ENCODE data around the gene LPP.
"Not testable (repeated sequence)": the region's sequence is repeated elsewhere in the genome, so short reads cannot be mapped to it uniquely, and the experiment has no call there.

LPP gene

GRCh38 chr3:188154014-188154808 lies at the start of gene LPP:
Gene LPP, plus strand, starts transcription at chr3:188154157. Its CDS starts 251,964 bp downstream, at chr3:188406121.
- no peak for DNase-seq (ENCODE audit: low read depth, low spot score)

DNA sequence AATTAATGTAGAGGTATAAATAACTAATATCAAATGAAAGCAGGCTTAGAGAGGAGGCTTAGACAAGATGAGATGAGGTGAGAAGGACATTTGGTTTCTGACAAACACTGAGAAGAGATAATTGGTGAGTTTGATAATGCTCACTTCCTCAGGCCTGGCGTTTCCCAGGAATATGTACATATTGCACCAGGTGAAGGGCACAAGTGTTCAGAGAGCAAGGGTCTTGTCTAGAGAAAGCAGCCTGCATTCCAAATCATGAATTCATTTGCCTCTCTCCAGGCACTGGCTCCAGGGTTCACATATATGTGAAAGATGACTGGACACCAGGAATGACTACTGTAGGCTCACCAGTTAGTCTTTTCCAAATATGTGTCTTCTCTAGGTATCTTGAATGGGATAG lies 48.0 kb upstream of the LPP start:
- no peak for DNase-seq (ENCODE audit: low read depth, low spot score)

- no peak for DNase-seq (ENCODE audit: low read depth, low spot score)
Measured at GRCh38 chr3:188106454-188106853, 47.5 kb upstream of the LPP start.

- DNase-seq (ENCODE audit: low read depth, low spot score), result no peak
Measured at GRCh38 chr3:188106887-188107830, 46.8 kb upstream of the LPP start.

- DNase-seq (ENCODE audit: low read depth, low spot score), result no peak
Measured at GRCh38 chr3:188108703-188109412, 45.1 kb upstream of the LPP start.

- DNase-seq (ENCODE audit: low read depth, low spot score), result no peak
Measured at GRCh38 chr3:188111002-188111584, 42.9 kb upstream of the LPP start.

DNA sequence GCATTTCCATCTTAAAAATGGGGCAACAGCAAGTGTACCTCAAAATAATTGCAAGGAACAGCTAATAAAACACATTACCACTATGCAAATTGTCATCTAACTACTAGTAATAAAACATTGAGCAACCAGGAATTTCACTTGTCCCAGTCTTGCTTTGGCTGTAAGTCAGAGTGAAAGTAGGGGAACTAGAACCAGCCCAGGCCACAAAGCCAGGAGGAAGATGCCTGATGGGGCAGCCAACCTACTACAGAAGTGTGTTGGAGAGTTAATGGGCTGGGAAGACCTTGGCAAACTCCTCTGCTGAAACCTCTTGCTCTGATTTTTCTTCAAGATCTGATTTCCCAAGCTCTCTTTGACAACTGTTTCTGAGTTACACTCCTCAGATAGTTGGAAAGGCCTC lies 40.2 kb upstream of the LPP start:
- DNase-seq (ENCODE audit: low read depth, low spot score), result no peak

DNA sequence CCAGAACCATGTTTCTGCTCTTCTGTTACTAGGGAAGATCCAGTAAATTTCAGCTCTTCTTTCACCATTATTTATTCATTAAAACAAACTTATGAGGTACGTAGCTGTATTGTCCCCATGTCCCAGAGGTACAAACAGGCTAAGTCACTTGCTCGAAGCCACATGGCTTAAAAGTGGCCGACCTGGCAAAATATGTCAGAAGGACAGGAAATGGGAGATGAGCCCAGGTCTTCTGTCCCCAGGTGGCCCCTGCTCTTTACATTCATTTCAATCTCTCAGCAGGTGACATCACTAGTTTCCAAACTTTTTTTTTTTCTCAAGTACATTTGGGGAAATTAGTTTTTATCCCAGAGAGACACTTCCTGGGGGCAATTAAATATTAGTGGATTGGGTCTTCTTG lies 34.1 kb upstream of the LPP start:
- DNase-seq (ENCODE audit: low read depth, low spot score), result no peak

DNA sequence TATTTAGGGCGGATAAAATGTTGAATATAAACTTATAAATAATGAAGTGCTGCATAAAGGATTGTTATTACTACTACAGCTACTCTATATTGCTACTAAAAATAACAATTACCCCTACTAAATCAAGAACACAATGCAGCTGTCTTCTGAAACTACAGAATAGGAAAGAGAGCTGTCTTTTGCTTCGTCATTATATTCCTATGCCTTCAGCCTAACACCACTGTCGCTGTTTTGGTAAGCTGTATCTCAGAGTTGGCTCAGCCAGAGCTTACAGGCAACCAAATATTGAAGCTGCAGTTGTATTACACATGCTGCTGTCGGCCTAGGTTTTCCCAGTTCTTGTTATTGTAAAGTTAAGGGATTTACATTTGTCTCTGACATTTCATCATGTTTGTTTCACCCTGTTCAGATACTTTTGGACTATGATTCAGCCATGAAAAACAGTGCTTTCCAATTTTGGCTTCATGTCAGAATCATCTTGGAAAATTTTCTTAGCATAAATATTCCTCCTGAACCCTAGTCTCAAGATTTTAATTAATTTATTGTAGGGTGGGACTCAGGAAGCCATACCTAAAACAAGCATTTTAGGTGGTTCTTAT lies 31.3 kb upstream of the LPP start:
- DNase-seq (ENCODE audit: low read depth, low spot score), result no peak

GRCh38 chr3:188123170-188123905 lies 30.6 kb upstream of the LPP start:
- DNase-seq (ENCODE audit: low read depth, low spot score), result no peak

DNA sequence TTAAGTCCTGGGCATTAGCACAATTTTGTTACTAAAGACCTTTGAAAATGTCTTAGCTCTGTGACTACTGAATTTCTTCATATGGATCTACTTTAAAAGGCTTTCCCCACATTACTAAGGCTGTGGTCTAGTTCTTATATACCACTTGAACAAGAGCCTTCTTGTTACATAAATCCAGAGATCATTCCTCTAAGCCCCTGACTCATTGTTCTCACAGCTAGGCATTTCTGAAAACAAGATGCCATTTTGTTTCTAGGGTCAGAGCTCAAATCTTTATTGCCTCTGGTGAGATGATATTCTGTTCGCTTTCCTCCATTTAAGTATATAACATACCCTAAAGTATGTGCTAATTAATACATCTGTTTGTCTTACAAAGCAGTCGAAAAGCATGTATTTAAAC lies 29.8 kb upstream of the LPP start:
- DNase-seq (ENCODE audit: low read depth, low spot score), result no peak

- no peak for DNase-seq (ENCODE audit: low read depth, low spot score)
Measured at GRCh38 chr3:188125076-188125475, 28.9 kb upstream of the LPP start.

GRCh38 chr3:188126276-188126675 lies 27.7 kb upstream of the LPP start:
- no peak for DNase-seq (ENCODE audit: low read depth, low spot score)

DNA sequence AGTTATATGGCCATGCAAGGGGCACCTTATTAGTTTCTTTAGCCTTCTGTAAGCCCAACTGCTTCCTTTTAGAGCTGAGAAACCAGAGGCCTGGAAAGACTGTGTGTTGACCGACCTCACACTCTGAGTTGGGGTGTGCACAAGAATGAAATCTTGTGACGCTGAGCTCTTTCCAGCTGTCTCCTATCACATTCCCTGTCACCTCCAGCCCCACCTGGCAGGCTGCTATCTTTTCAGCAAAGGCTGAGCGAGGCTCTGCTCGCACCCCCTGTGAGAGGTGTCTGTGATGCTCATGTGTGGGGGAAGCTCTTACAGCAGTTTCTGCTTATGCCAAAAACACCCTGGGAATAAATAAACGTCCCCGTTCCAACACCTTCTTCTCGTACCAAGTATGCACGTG lies 27.0 kb upstream of the LPP start:
- DNase-seq (ENCODE audit: low read depth, low spot score), result no peak

GRCh38 chr3:188128905-188129304 lies 25.1 kb upstream of the LPP start:
- DNase-seq (ENCODE audit: low read depth, low spot score), result no peak

- not testable (repeated sequence) for DNase-seq (ENCODE audit: low read depth, low spot score)
Measured at GRCh38 chr3:188131023-188131422, 22.9 kb upstream of the LPP start.

GRCh38 chr3:188133219-188133618 lies 20.7 kb upstream of the LPP start:
- peak; percentile 12 for DNase-seq (ENCODE audit: low read depth, low spot score)

GRCh38 chr3:188133646-188134045 lies 20.3 kb upstream of the LPP start:
- no peak for DNase-seq (ENCODE audit: low read depth, low spot score)

DNA sequence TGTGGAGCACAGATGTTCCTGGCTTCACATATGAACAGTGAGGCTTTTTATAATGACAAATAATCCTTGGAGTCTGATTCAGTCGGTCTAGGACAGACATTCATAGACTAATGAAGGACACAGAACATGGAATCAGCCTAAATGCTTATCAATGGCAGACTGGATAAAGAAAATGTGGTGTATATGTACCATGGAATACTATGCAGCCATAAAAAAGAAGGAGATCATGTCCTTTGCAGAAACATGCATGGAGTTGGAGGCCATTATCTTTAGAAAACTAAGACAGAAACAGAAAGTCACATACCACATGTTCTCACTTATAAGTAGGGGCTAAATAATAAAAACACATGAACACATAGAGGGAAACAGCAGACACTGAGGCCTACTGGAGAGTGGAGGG lies 19.9 kb upstream of the LPP start:
- no peak for DNase-seq (ENCODE audit: low read depth, low spot score)

- DNase-seq (ENCODE audit: low read depth, low spot score), result no peak
Measured at GRCh38 chr3:188134856-188135255, 19.1 kb upstream of the LPP start.

GRCh38 chr3:188135271-188135670 lies 18.7 kb upstream of the LPP start:
- DNase-seq (ENCODE audit: low read depth, low spot score), result no peak
